Liver (tissue), 3 donors: Measurements from ENCODE around the gene OSBPL10.

Source experiments
- CTCF ChIP-seq: fragments of 150-350 bp; IDR thresholded peaks from 2 replicates; pipeline ENCODE4 v1.5.1; 2017; ENCODE audit warnings: improper control_type of control experiment, low read depth, low read length; ENCODE audit not compliant: missing input control
- GABPA ChIP-seq, 2 donors: IDR thresholded peaks in 1 of 2; conservative IDR thresholded peaks in 1 of 2; 2 replicates each; pipeline ENCODE4 v1.6.1; 2016; ENCODE audit warnings: antibody characterized with exemption in 2 of 2, mild to moderate bottlenecking in 1 of 2, moderate library complexity in 1 of 2
- donor health status: healthy.
- donor health status: healthy.

DNA sequence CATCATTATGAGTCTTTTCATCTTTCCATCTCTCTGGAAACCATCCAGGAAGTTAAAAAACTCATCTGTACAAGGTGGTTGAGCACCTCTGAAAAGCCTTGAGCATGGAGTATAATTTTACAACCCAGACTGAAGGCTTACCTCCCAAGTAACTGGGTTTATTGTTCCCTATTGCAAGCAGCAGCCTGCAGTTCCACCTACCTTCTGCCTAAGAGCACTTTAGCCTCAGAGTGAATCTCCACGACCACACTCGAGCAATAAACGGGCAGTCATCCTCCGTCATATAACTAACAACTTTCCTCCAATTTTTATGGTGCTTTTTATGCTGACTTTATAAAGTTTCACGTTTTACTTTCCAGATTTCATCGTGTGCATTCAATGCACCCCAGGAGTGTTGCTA lies 32.8 kb downstream of the OSBPL10 start:
- TF ChIP-seq GABPA (IDR thresholded peaks at IDR 0.05 in 1 of 2, conservative IDR thresholded peaks at IDR 0.05 in 1 of 2): no peak
- TF ChIP-seq CTCF: no peak
